Measurements from ENCODE around the gene SLC27A3.

SLC27A3 gene

GRCh38 chr1:153774780-153775457 lies at the start of gene SLC27A3:
Gene SLC27A3 (plus strand): TSS chr1:153775407. CDS start chr1:153775498, 91 bp downstream.
- DNase-seq = no peak

- peak; percentile 94 to 96 for DNase-seq
These were observed 47.5 kb upstream of the SLC27A3 start, which contains the start of gene INTS3 for GRCh38 chr1:153727463-153728304. Gene INTS3 (plus strand): TSS chr1:153728050. CDS start chr1:153728635, 585 bp downstream.

- DNase-seq = peak in 1 of 2 experiments; percentile 5
These were observed 46.7 kb upstream of the SLC27A3 start for GRCh38 chr1:153728305-153729066.

GRCh38 chr1:153730468-153730988 lies 44.7 kb upstream of the SLC27A3 start:
- no peak for DNase-seq

- no peak for DNase-seq
These were observed 41.2 kb upstream of the SLC27A3 start for GRCh38 chr1:153733970-153734369.

- DNase-seq = no peak
These were observed 40.7 kb upstream of the SLC27A3 start for GRCh38 chr1:153734396-153735089.

GRCh38 chr1:153735090-153735420 lies 40.2 kb upstream of the SLC27A3 start:
- DNase-seq = no peak

- no peak for DNase-seq
These were observed 33.2 kb upstream of the SLC27A3 start for GRCh38 chr1:153741986-153742385.

GRCh38 chr1:153742411-153743142 lies 32.6 kb upstream of the SLC27A3 start:
- no peak for DNase-seq

- no peak for DNase-seq
These were observed 29.8 kb upstream of the SLC27A3 start for GRCh38 chr1:153745417-153745816.

- DNase-seq = no peak
These were observed 29.0 kb upstream of the SLC27A3 start for GRCh38 chr1:153746174-153746573.

GRCh38 chr1:153748903-153749302 lies 26.3 kb upstream of the SLC27A3 start:
- no peak for DNase-seq

GRCh38 chr1:153749408-153750005 lies 25.7 kb upstream of the SLC27A3 start:
- DNase-seq = peak in 1 of 2 experiments; percentile 58

GRCh38 chr1:153750026-153750995 lies 24.9 kb upstream of the SLC27A3 start:
- no peak for DNase-seq

GRCh38 chr1:153752072-153752471 lies 23.1 kb upstream of the SLC27A3 start:
- DNase-seq = no peak

- DNase-seq = no peak
These were observed 22.5 kb upstream of the SLC27A3 start for GRCh38 chr1:153752571-153753195.

GRCh38 chr1:153754266-153754665 lies 20.9 kb upstream of the SLC27A3 start:
- no peak for DNase-seq

- DNase-seq = no peak
These were observed 14.8 kb upstream of the SLC27A3 start for GRCh38 chr1:153760440-153760839.

GRCh38 chr1:153763365-153764225 lies 11.6 kb upstream of the SLC27A3 start:
- DNase-seq = no peak
